Measurements from ENCODE around the gene LRP5. TPM values are rescaled to one million over a fixed set of nuclear protein-coding genes. Genes with fewer than 3 reads are reported as not detected.
A peak's percentile ranks its signal among the peaks of the same experiment; 100 is the strongest.

Gene LRP5
- total RNA-seq, 1 experiment from 2014 or later, result 32.8 TPM

- no peak for DNase-seq (ENCODE audit: unreplicated experiment)
- Mint-ChIP-seq H3K4me1 (ENCODE audit: insufficient read depth, unreplicated experiment) (peaks cover 10% of the 10 kb centered on the region), H3K36me3 (ENCODE audit: insufficient read depth, unreplicated experiment) (peaks cover 16% of the 10 kb centered on the region), H3K27ac (ENCODE audit: low read depth, unreplicated experiment) (no peak overlapping the region), H3K4me3 (ENCODE audit: unreplicated experiment) (no peak overlapping the region), H3K9me3 (ENCODE audit: unreplicated experiment) (no peaks in the 10 kb centered on the region), H3K27me3 (ENCODE audit: insufficient read depth, unreplicated experiment) (no peaks in the 10 kb centered on the region)
- CTCF ChIA-PET, result interaction anchor here (3.4 to 3.6 kb wide), 2 partner anchors 10 to 30 kb away, joined by 28 to 30 read pairs; no protein-coding TSS in a partner anchor
- no TSS peak for BruUV-seq (replicated peaks)
- no peak for TF ChIP-seq CTCF (IDR thresholded peaks at IDR 0.05; ENCODE audit: unreplicated experiment)
- POLR2A ChIA-PET, result interaction anchor here (1.4 kb wide), 1 partner anchor 11 kb away, joined by 3 read pairs; no protein-coding TSS in a partner anchor
- intact Hi-C loops (cut with micrococcal nuclease), result no loop called here
Measured at GRCh38 chr11:68267881-68268240, 44.5 kb upstream of the LRP5 start.

DNA sequence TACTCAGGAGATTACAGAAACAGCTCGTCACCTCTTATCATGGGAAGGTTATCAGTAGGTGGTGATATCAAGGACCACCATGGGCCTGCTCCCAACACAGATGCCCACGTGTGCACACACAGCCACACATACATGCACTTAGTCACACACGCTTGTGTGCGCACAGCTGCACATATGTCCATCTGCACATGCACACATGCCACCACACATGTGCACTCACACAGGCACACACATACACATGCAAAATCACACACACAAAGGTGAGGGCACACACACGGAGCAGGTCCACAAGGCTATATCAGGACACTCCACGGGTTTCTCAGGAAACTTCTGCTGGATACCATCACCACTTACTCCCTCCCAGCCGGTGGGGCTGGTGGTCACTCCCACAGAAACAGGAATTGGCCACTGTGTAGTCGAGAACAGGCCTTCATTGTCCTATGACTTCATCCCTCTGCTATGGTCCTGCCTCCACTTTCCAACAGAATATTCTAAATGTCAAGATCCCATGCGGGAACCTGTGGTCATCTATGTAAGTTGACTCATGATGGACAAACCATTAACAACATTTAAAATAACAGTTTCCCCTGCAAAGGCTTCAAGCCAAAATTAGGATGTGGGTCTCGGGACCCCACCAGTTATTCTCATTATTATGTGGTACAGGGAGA is 42.8 kb upstream of the LRP5 start:
- Mint-ChIP-seq H3K9me3 (ENCODE audit: unreplicated experiment) (no peaks in the 10 kb centered on the region), H3K4me1 (ENCODE audit: insufficient read depth, unreplicated experiment) (peaks cover 10% of the 10 kb centered on the region), H3K27ac (ENCODE audit: low read depth, unreplicated experiment) (peak overlapping the region; percentile 95), H3K27me3 (ENCODE audit: insufficient read depth, unreplicated experiment) (no peaks in the 10 kb centered on the region), H3K4me3 (ENCODE audit: unreplicated experiment) (peak overlapping the region; percentile 88), H3K36me3 (ENCODE audit: insufficient read depth, unreplicated experiment) (peaks cover 9% of the 10 kb centered on the region)
- POLR2A ChIA-PET, result interaction anchor here (0.6 to 4.3 kb wide), 2 partner anchors 11 to 39 kb away, joined by 3 to 34 read pairs; no protein-coding TSS in a partner anchor
- DNase-seq (ENCODE audit: unreplicated experiment), result no peak
- no TSS peak for BruUV-seq (replicated peaks)
- TF ChIP-seq CTCF (IDR thresholded peaks at IDR 0.05; ENCODE audit: unreplicated experiment), result no peak
- intact Hi-C loops (cut with micrococcal nuclease), result loop anchor here (5.0 kb wide), 1 partner anchor 113 kb away; no protein-coding TSS in a partner anchor
- CTCF ChIA-PET, result interaction anchor here (0.6 to 5.4 kb wide), 4 partner anchors 9 to 28 kb away, joined by 3 to 68 read pairs (median 11); no protein-coding TSS in a partner anchor

DNA sequence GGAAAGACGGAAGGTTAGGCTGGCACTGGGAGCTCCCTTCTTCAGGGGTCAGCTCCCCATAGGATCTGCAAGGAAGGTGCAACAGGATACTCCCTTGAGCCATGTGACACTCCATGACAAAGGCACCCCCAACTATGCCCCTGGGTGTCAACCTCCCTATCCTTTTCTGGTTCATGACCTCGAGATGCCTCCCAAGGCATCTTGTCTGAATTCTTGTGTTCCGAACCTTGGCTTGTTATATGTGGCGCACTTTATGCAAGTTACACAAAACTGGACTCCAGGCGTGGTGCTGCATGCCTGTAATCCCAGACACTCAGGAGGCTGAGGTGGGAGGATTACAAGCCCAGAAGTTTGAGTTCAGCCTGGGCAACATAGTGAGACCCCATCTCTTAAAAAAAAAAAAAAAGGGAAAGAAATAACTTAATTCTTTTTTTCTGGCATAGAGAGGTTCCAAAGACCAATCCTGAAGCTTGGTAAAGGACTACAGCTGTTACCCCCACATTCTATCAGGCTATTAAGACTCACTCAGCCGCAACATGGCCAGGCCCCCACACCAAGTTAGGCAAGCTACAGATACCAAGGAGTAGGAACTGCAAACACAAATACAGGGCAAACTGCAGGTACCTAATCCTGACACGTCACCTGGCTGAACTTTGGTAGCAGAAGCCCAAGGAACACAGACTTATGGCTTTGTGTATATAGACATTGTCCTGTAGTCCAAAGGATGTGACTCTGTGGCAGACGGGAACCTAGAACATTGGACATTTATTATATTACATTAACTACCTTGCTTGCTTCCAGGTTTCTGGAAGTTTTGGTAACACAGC is 42.0 kb upstream of the LRP5 start:
- no peak for TF ChIP-seq CTCF (IDR thresholded peaks at IDR 0.05; ENCODE audit: unreplicated experiment)
- Mint-ChIP-seq H3K27ac (ENCODE audit: low read depth, unreplicated experiment) (peak overlapping the region; percentile 95), H3K4me3 (ENCODE audit: unreplicated experiment) (peak overlapping the region; percentile 88), H3K4me1 (ENCODE audit: insufficient read depth, unreplicated experiment) (peaks cover 10% of the 10 kb centered on the region), H3K9me3 (ENCODE audit: unreplicated experiment) (no peaks in the 10 kb centered on the region), H3K36me3 (ENCODE audit: insufficient read depth, unreplicated experiment) (peaks cover 9% of the 10 kb centered on the region), H3K27me3 (ENCODE audit: insufficient read depth, unreplicated experiment) (no peaks in the 10 kb centered on the region)
- intact Hi-C loops (cut with micrococcal nuclease), result loop anchor here (1.0 to 5.0 kb wide), 3 partner anchors 27 to 177 kb away; no protein-coding TSS in a partner anchor
- ChIA-PET POLR2A (interaction anchor here (0.6 to 4.3 kb wide), 11 partner anchors 9 to 67 kb away, joined by 3 to 34 read pairs (median 6); no protein-coding TSS in a partner anchor), CTCF (interaction anchor here (0.6 to 5.4 kb wide), 12 partner anchors 8 to 138 kb away, joined by 3 to 68 read pairs (median 4); no protein-coding TSS in a partner anchor)
- TSS peak; percentile 35 for BruUV-seq (replicated peaks)
- DNase-seq (ENCODE audit: unreplicated experiment), result no peak

All from MCF 10A (cell line).